T47D (cell line): ENCODE data around the gene P4HB.
"Not testable (repeated sequence)": the region's sequence is repeated elsewhere in the genome, so short reads cannot be mapped to it uniquely, and the experiment has no call there.

Experiments used
- DNase-seq, 2 experiments: peaks; one replicate each; pipeline versions ENCODE4 v3.0.0 to v3.0.0-alpha.2; 2011 to 2012; ENCODE audit warnings: low read depth in 1 of 2, low spot score in 1 of 2
- JUND ChIP-seq: IDR thresholded peaks from 2 replicates; pipeline ENCODE4 v1.6.1; 2012; ENCODE audit warnings: low read depth
- in situ Hi-C: cut with HindIII; loops from 2 replicates; pipeline ENCODE4 v1.10.0; 2016; ENCODE audit warnings: low sequenced_read_pairs, low pct_unique_long_range_greater_than_20kb

Gene P4HB

DNA sequence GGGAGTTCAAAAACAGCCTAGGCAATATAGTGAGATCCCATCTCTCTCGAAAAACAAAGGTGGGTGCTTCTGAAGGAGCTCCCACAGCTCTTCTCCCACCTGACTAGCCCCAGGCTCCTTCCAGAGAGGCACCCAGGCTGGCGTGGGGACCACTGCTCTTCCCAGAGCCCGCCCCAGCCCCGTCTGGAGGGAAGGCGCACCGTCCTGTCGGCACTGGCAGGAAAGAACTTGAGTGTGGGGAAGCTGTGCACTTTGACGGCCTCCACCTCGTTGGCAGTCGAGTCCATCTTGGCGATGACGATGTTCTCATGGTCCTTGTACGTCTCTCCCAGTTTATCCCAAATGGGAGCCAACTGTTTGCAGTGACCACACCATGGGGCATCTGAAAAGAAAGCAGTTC, 15.0 kb downstream of the P4HB start:
- DNase-seq, result no peak
- TF ChIP-seq JUND, result no peak
- in situ Hi-C loops, result no loop called here

DNA sequence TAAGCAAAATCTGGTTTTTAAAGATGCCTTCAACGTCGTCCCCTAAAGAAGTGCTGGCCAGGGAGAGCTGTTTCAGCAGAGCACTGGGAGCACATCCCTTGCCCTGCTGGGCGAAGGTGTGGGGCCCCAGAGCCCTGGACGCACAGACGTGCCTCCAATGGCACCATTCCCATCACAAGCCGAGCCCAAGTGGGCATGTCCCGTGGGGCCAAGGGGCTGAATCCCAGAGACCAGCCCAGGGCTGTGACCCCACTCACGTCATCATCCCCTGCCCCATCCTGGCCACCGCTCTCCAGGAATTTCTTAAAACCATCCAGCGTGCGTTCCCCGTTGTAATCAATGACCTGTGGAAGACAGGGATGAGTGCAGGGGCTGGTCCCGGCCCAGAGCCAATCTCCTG, 15.4 kb downstream of the P4HB start:
- in situ Hi-C loops, result no loop called here

DNA sequence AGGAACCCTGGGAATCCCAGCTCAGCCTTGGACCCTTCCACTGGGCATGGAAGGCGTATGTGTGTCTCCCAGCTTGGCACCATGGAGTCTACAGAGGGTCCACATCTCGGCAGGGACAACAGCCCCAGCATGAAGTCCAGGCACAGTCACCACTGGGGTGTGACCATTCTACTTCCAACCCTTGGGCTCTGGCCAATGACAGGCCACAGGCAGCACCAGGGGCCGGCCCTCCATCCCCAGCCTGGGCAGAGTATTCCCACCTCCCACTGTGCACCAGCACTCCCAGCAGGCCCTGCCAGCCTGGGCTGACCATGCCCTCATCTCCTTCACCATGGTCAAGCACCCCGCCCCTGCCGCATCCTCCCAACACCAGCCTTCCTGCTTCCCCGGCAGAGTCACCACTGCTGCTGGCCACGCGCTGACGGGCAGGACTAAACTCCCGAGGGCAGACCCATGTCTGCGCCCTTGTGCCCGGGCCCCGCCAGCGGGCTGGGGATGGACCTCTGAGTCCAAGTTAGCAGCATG, 15.9 kb downstream of the P4HB start:
- no peak for DNase-seq
- no peak for TF ChIP-seq JUND
- in situ Hi-C loops, result no loop called here

More for the DNA sequence above, 15.4 kb downstream of the P4HB start:
- no peak for DNase-seq
- TF ChIP-seq JUND, result no peak

DNA sequence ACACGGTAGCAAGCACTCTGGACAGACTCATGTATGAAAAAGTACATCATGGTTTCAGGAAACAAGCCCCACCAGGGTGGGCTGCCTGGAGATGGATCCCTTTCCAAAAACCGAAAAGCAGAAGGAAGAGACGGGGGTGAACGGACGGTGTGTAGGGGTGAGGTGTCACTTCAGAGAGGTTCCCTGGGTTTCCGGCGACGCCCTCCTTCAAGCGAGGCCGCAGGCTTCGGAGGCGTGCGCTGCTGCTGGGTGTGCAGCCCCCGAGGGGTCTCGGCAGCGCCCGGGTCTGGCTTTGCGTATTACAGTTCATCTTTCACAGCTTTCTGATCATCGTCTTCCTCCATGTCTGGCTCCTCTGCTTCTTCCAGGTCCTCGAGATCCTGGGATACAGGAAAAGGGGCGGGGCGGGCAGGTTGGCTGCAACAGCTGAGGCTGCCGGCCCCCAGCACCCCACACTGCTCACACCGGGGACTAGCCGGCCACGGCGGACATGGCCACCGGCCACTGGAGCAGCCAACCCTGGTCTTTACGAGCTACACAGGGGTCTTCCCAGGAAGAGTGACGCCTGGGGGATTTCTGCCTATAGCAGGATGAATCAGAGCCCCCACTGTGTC, 16.5 kb downstream of the P4HB start:
- DNase-seq, result no peak
- no peak for TF ChIP-seq JUND
- in situ Hi-C loops, result no loop called here

DNA sequence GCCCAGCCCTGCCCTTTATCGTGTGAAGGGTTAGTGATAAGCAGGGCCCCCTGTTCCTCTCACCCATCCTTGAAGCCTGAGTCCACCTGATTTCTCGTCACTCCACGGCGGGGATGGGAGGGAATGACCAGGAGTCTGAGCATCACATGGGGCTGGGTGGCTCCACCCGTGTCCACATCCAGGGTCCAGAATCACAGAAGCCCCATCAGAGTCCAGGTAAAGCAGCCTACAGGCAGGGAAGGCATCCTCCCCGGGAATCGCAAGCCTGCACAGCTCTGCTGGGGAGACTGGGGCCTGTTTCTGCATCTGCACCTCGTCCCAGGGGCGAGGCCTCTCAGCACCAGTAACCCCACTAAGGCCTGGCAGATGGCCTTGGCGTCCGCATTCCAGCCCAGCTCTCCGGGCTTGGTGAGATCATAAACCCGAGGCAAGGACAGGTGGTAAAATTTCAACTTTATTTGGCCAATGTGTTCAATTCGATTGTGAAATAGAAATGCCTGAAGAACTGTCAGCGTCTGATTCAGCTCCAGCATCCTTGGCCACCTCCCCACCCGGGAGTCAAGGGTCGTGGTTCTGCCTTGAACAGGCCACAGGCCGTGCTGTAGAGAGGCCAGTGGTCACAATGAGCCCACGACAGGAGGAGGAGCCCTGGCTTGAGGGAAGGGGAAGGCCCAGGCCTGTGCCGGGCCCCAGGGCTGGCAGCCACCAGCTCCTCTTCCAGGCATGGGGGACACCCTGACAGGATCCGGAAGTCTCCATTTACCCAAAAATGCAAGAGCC, 17.4 kb downstream of the P4HB start:
- DNase-seq, result no peak
- in situ Hi-C loops, result no loop called here
- no peak for TF ChIP-seq JUND

DNA sequence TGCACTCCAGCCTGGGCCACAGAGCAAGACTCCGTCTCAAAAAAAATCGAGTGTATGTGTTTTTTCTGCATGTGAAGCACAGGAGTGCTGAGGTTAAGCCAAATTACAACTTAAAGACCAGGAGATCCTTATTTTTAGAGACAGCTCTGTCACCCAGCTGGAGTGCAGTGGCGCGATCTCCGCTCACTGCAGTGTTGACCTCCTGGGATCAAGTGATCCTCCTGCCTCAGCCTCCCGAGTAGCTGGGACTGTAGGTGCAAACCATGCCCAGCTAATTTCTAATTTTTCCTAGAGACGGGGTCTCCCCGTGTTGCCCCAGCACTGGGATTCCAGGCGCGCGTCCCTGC, 18.0 kb downstream of the P4HB start:
- no peak for TF ChIP-seq JUND
- no peak for DNase-seq
- in situ Hi-C loops, result no loop called here

DNA sequence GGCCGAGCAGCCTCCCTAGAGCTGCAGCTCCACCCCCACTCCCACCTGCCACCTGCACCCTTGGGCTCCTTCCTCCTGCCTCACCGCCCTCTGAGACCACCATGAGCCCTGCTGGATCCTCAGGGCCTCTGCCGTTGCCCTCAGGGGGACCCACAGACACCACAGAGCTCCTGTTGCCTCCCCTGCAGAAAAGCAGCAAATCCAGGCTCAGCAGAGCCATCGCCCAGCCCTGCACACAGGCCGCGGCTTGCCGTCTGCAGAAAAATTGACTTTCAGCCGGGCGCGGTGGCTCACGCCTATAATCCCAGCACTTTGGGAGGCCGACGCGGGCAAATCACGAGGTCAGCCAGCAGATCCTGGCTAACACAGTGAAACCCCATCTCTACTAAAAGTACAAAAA, 18.5 kb downstream of the P4HB start:
- in situ Hi-C loops, result no loop called here
- DNase-seq, result no peak

DNA sequence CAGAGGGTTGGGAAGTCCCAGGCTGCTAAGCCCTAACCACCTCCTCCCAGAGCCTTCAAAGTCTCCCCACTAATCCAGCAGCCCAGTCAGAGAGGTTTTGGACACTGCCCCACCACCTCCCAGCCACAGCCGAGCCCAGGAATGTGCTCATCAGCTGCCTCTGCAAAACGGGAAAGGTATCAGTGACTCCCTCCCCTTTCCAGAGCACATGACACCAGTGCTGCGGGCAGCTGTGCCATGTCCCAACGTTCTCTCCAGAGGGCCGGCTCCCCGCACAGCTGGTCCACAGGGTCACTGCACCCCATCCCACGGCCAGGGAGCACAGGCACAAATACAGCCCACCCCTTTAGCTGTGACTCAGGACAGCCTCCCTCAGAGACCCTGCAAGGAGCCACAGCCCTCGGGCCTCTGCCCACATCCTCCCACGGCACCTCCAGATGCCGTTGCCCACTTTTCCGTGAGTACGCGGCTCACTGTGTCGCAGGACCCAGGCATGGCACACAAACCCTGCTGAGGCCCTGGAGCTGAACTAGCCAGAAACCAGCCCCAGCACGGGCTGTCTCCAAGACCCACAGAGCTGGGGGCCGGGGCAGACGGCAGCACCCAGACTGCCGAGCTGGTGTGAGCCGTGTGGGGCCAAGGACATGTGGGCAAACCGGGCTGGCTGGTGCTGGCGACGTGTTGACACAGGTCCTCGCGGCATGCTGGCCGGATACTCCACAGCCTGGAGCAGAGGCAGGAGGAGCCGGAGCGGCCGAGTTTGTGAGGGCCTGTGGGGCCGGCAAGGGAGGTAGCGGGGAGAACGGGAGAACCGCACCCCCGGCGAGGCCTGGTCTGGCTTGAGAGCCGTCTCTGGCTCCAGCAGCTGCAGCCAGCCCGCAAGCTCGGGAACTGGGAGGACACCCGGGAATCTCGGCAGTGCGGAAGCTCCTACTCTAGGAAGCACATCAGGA, 19.2 kb downstream of the P4HB start:
- DNase-seq, result peak; percentile 86 to 87
- in situ Hi-C loops, result no loop called here
- TF ChIP-seq JUND, result no peak

More for the DNA sequence above, 18.5 kb downstream of the P4HB start:
- no peak for TF ChIP-seq JUND

DNA sequence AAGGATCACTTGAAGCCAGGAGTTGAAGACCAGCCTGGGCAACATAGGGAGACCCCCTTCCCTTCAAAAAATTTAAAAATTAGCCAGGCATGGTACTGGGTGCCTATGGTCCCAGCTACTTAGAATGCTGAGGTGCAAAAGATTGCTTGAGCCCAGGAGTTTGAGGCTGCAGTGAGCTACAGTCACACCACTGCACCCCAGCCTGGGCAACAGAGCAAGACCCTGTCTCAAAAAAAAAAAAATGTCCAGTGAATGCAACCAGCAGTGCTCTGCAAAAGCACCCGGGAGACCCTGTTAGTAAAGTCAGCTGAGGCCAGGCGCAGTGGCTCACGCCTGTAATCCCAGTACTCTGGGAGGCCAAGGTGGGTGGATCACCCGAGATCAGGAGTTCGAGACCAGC, 20.3 kb downstream of the P4HB start:
- DNase-seq, in situ Hi-C loops: not testable (repeated sequence)

DNA sequence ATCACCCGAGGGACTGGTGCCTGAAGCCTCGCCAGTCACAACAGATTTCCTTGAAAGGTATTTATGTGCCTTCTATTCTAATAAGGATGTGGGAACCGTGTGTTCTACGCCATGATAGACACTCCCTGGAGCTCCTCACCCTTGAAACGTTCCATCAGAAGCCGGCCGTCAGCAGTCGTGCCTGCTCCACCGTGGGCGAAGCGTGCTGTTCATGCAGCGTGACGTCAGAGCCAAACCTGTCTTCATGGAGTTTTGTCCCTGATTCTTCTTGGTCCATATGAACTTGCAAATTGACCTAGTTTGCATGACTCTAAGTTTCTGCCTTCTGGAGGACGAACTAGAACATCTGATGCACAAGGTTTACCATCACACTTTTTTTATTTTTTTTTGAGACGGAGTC, 21.0 kb downstream of the P4HB start:
- DNase-seq, result no peak
- in situ Hi-C loops, result no loop called here
- no peak for TF ChIP-seq JUND

DNA sequence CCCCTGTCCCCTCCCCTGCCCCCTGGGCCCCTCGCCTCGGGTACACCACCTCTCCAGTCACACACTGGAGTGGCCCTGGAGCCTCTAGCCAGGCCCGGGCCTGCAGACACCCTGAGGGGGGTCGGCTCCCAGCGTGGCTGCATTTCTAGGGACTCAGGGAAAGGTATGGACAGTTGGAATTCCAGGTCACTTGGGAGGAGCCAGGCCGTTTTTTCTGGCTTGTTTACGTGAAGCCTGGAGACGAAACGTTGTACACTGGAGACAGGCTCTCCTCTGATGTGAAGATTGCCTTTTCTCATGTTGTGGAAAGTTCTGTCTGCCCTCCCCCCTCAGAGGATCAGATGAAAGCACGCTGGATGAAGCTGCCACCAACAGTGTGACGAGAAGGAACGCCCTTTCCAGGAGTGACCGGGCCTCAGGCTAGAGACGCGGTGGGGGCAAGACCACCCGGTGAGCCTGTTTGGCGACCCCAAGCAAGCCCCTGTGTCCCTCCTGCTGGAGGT, 21.5 kb downstream of the P4HB start:
- in situ Hi-C loops, result no loop called here

DNA sequence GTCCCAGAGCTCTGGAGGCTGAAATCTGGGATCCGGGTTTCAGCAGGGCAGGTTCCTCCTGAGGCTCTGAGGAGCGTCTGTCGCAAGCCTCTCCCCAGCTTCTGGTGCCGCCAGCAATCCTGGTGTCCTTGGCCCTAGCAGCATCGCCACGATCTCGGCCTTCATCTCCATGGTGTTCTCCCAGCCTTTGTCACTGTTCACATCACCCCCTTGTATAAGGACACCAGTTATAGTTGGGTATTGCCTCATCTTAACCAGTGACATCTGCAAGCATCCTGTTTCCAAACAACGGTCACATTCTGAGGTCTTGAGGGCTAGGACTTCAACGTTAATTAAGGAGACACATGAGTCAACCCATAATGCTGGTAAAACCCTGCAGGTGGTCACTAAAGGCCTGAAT, 22.7 kb downstream of the P4HB start:
- in situ Hi-C loops, result no loop called here
- DNase-seq, result no peak
- TF ChIP-seq JUND, result no peak

More for the DNA sequence above, 21.5 kb downstream of the P4HB start:
- DNase-seq, result no peak
- no peak for TF ChIP-seq JUND

DNA sequence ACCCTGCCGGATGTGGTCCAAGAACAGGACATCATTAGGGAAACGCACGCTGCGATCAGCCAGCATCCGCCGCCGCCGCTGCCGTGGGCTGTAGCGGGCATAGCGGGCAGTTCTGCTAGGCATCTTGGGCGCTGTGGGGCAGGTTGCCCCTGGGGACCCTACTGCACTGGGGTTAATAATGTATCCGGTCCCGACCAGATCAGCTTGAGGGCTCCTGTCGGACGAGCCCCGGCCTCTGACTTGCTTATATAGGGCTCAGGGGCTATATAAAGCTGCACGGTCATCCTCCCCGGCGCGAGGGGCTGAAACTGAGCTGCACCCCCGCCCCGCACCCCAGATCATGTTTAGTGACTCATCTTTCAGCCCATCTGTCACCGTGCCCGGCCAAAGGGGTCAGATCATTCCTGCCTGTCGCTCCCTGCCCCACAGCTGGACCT, 25.5 kb downstream of the P4HB start, which contains the start of gene PPP1R27:
TSS of gene PPP1R27 (minus strand) at position 220 of the 437 bp plus-strand sequence. CDS start at position 123, 97 bp downstream.
- no peak for DNase-seq
- no peak for TF ChIP-seq JUND
- in situ Hi-C loops, result no loop called here
